ENCODE results near the gene COL5A1. TPM values are rescaled to one million over a fixed set of nuclear protein-coding genes. Genes with fewer than 3 reads are reported as not detected.
"Not testable (repeated sequence)": the region's sequence is repeated elsewhere in the genome, so short reads cannot be mapped to it uniquely, and the experiment has no call there.

The COL5A1 gene
- polyA plus RNA-seq, 1 donor (not counting 4 experiments of a cell fraction or from before 2014, with no cell fraction given) = 3.1 TPM

DNA sequence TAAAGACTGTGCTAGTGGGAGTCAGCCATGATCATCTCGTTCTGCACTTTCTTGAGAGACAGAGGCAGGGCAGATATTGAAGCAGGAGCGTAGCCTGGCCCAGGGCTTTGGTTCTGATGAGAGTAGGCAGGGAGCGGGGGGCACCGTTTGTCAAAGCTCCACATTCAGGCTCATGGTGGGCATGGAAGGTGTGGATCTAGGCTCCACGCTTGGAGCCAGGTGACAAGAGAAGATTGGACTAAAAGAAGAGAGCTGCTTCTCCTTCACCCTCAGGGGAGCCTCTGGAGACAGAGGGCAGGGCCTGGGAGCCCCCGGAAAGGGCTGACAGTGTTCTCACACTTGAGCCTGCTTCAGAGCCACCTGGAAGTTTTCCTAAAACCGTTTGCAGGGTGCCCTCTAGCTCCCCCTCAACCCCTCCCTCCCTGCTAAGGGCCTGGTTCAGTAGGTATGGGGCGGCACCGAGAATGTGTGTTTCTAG is 214.3 kb downstream of the COL5A1 start:
- H3K36me3 ChIP-seq (ENCODE audit: control insufficient read depth in 2 of 2, extremely low read depth in 1 of 2, insufficient read depth in 2 of 2, low read length in 2 of 2) = no peaks in the 10 kb centered on the region
- H3K9me3 ChIP-seq (ENCODE audit: control insufficient read depth, low read depth, low read length) = peaks cover 9% of the 10 kb centered on the region
- no peaks in the 10 kb centered on the region for H3K9me1 ChIP-seq (ENCODE audit: control insufficient read depth, extremely low read depth, insufficient read depth, low read length)
- dilution Hi-C loops (cut with MboI; ENCODE audit: extremely low pct_ligation_motif_present, low sequenced_read_pairs) = no loop called here
- H3K4me3 ChIP-seq (ENCODE audit: control insufficient read depth in 2 of 3, extremely low read depth in 1 of 3, insufficient read depth in 2 of 3, low read depth in 1 of 3, low read length in 3 of 3) = no peak overlapping the region
- FAIRE-seq (no peak), DNase-seq (ENCODE audit: low read depth, low spot score) (no peak)
- H2AFZ ChIP-seq (ENCODE audit: control insufficient read depth, low read length) = no peak overlapping the region
- H4K20me1 ChIP-seq (ENCODE audit: control insufficient read depth, extremely low read depth, insufficient read depth, low read length) = no peaks in the 10 kb centered on the region
- peaks cover 37% of the 10 kb centered on the region for H3K27me3 ChIP-seq (ENCODE audit: control insufficient read depth, extremely low read depth, insufficient read depth, low read length)
- H3K9ac ChIP-seq (ENCODE audit: control insufficient read depth, extremely low read depth, insufficient read depth, low read length) = no peak overlapping the region
- H3K27ac ChIP-seq (ENCODE audit: control insufficient read depth, insufficient read depth, low read length) = no peak overlapping the region
- TF ChIP-seq EZH2 (IDR thresholded peaks at IDR 0.05; ENCODE audit: low read length) = peak; percentile 30
- TF ChIP-seq, protein P1, sequence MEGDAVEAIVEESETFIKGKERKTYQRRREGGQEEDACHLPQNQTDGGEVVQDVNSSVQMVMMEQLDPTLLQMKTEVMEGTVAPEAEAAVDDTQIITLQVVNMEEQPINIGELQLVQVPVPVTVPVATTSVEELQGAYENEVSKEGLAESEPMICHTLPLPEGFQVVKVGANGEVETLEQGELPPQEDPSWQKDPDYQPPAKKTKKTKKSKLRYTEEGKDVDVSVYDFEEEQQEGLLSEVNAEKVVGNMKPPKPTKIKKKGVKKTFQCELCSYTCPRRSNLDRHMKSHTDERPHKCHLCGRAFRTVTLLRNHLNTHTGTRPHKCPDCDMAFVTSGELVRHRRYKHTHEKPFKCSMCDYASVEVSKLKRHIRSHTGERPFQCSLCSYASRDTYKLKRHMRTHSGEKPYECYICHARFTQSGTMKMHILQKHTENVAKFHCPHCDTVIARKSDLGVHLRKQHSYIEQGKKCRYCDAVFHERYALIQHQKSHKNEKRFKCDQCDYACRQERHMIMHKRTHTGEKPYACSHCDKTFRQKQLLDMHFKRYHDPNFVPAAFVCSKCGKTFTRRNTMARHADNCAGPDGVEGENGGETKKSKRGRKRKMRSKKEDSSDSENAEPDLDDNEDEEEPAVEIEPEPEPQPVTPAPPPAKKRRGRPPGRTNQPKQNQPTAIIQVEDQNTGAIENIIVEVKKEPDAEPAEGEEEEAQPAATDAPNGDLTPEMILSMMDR (optimal IDR thresholded peaks at IDR 0.05 in 1 of 3, IDR thresholded peaks at IDR 0.05 in 1 of 3, conservative IDR thresholded peaks at IDR 0.05 in 1 of 3; ENCODE audit: extremely low read depth in 1 of 3, insufficient read depth in 2 of 3, low read length in 3 of 3) = no peak
- H3K4me1 ChIP-seq (ENCODE audit: control insufficient read depth, extremely low read depth, insufficient read depth, low read length) = peaks cover 11% of the 10 kb centered on the region
- no peak overlapping the region for H3K4me2 ChIP-seq (ENCODE audit: control insufficient read depth, extremely low read depth, insufficient read depth, low read depth, low read length)
- H3K79me2 ChIP-seq (ENCODE audit: control insufficient read depth, insufficient read depth, low read length) = no peaks in the 10 kb centered on the region

DNA sequence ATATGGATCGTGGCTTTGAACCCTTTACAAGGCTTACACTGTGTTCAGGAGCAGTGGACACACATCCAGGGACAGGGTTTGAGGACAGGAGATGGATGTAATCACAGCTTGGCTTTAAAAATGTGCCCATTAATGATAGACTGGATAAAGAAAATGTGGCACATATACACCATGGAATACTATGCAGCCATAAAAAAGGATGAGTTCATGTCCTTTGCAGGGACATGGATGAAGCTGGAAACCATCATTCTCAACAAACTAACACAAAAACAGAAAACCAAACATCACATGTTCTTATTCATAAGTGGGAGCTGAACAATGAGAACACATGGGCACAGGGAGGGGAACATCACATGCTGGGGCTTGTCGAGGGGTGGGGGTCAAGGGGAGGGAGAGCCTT is 215.8 kb downstream of the COL5A1 start:
- H3K4me3 ChIP-seq (ENCODE audit: control insufficient read depth in 2 of 3, extremely low read depth in 1 of 3, insufficient read depth in 2 of 3, low read depth in 1 of 3, low read length in 3 of 3); H3K27ac ChIP-seq (ENCODE audit: control insufficient read depth, insufficient read depth, low read length); FAIRE-seq; H3K79me2 ChIP-seq (ENCODE audit: control insufficient read depth, insufficient read depth, low read length); H3K9me1 ChIP-seq (ENCODE audit: control insufficient read depth, extremely low read depth, insufficient read depth, low read length); H3K36me3 ChIP-seq (ENCODE audit: control insufficient read depth in 2 of 2, extremely low read depth in 1 of 2, insufficient read depth in 2 of 2, low read length in 2 of 2); H3K4me2 ChIP-seq (ENCODE audit: control insufficient read depth, extremely low read depth, insufficient read depth, low read depth, low read length); dilution Hi-C loops (cut with MboI; ENCODE audit: extremely low pct_ligation_motif_present, low sequenced_read_pairs); H2AFZ ChIP-seq (ENCODE audit: control insufficient read depth, low read length); H4K20me1 ChIP-seq (ENCODE audit: control insufficient read depth, extremely low read depth, insufficient read depth, low read length); H3K9ac ChIP-seq (ENCODE audit: control insufficient read depth, extremely low read depth, insufficient read depth, low read length); H3K9me3 ChIP-seq (ENCODE audit: control insufficient read depth, low read depth, low read length); DNase-seq (ENCODE audit: low read depth, low spot score): not testable (repeated sequence)
- Histone ChIP-seq H3K27me3 (ENCODE audit: control insufficient read depth, extremely low read depth, insufficient read depth, low read length) (peaks cover 37% of the 10 kb centered on the region), H3K4me1 (ENCODE audit: control insufficient read depth, extremely low read depth, insufficient read depth, low read length) (peaks cover 11% of the 10 kb centered on the region)
